H1 (cell line): Measurements from ENCODE around the gene TTC3. TPM values are rescaled to one million over a fixed set of nuclear protein-coding genes. Genes with fewer than 3 reads are reported as not detected.

Source experiments
- CTCF ChIA-PET: fragments of 300-600 bp; sonication (Branson Sonifier 250); formaldehyde crosslinking; loops from one replicate; lab custom pipeline; 2021; ENCODE audit not compliant: partially characterized antibody; lab: Charles Lee
- POLR2A ChIA-PET: fragments of 300-600 bp; sonication (Branson Sonifier 250); formaldehyde crosslinking; loops from one replicate; lab custom pipeline; 2021; ENCODE audit warnings: inconsistent platforms; ENCODE audit not compliant: partially characterized antibody; lab: Charles Lee
- DNase-seq, 2 experiments: peaks; one replicate each; pipeline versions ENCODE4 v3.0.0 to v3.0.0-alpha.2; 2010 to 2022; ENCODE audit warnings: low spot score in 2 of 2, low read depth in 1 of 2, mixed read lengths in 1 of 2
- FAIRE-seq: peaks from 2 replicates; lab custom pipeline; 2011; peaks lifted over from hg19 to GRCh38; lab: Jason Lieb, UNC
- H2AFZ ChIP-seq: 2 replicates; pipeline ENCODE4 v1.8.1; 2012; ENCODE audit warnings: low read length, inconsistent platforms
- H2AK5ac ChIP-seq: 2 replicates; pipeline ENCODE4 v1.6.1; 2013; ENCODE audit warnings: low read depth, low read length
- H2BK120ac ChIP-seq: replicated peaks from 2 replicates; pipeline ENCODE3; 2013; ENCODE audit warnings: low read depth, low read length, inconsistent platforms
- H2BK12ac ChIP-seq: 2 replicates; pipeline ENCODE4 v1.6.1; 2013; ENCODE audit warnings: low read depth, low read length
- H2BK15ac ChIP-seq: 2 replicates; pipeline ENCODE4 v1.6.1; 2013; ENCODE audit warnings: low read length
- H2BK20ac ChIP-seq: 2 replicates; pipeline ENCODE4 v1.6.1; 2013; ENCODE audit warnings: low read length
- H2BK5ac ChIP-seq: 2 replicates; pipeline ENCODE4 v1.6.1; 2013; ENCODE audit warnings: low read depth, low read length
- H3K14ac ChIP-seq: 2 replicates; pipeline ENCODE4 v1.6.1; 2013; ENCODE audit warnings: inconsistent platforms; ENCODE audit not compliant: insufficient read length
- H3K18ac ChIP-seq: 2 replicates; pipeline ENCODE4 v1.6.1; 2013; ENCODE audit warnings: low read length; ENCODE audit errors: extremely low read depth
- H3K23ac ChIP-seq: 2 replicates; pipeline ENCODE4 v1.6.1; 2013; ENCODE audit warnings: inconsistent platforms; ENCODE audit not compliant: insufficient read length
- H3K23me2 ChIP-seq: 2 replicates; pipeline ENCODE4 v1.6.1; 2013; ENCODE audit warnings: low read depth, low read length
- H3K27ac ChIP-seq: 2 replicates; pipeline ENCODE4 v1.6.1; 2011; ENCODE audit warnings: low read depth, low read length, inconsistent platforms
- H3K27me3 ChIP-seq, 4 experiments: replicated peaks in 1 of 4; 1 replicate in 1 of 4; 2 replicates in 3 of 4; pipeline versions ENCODE4 v1.6.1 to v1.8.1; 2011 to 2013; ENCODE audit warnings: low read length in 3 of 4, mild to moderate bottlenecking in 3 of 4, inconsistent platforms in 2 of 4, mixed read lengths in 2 of 4, moderate library complexity in 1 of 4; ENCODE audit not compliant: control insufficient read depth in 3 of 4, insufficient read depth in 3 of 4; ENCODE audit errors: extremely low read depth in 1 of 4
- H3K36me3 ChIP-seq, 4 experiments: 2 replicates each; pipeline versions ENCODE4 v1.6.1 to v1.8.1; 2011 to 2013; ENCODE audit warnings: mild to moderate bottlenecking in 4 of 4, low read length in 3 of 4, moderate library complexity in 2 of 4, control low read depth in 1 of 4, inconsistent platforms in 1 of 4; ENCODE audit not compliant: insufficient read depth in 4 of 4, control insufficient read depth in 2 of 4
- H3K4ac ChIP-seq: replicated peaks from 2 replicates; pipeline ENCODE3; 2013; ENCODE audit warnings: low read length, low read depth, mixed read lengths, inconsistent platforms; ENCODE audit not compliant: insufficient read length
- H3K4me1 ChIP-seq, 4 experiments: replicated peaks in 1 of 4; 1 replicate in 1 of 4; 2 replicates in 3 of 4; pipeline versions ENCODE4 v1.6.1 to v1.8.1; 2011 to 2013; ENCODE audit warnings: low read length in 3 of 4, inconsistent platforms in 2 of 4, mixed read lengths in 1 of 4; ENCODE audit not compliant: insufficient read depth in 4 of 4, control insufficient read depth in 3 of 4
- H3K4me2 ChIP-seq, 2 experiments: 2 replicates each; pipeline versions ENCODE4 v1.6.1 to v1.8.1; 2011 to 2013; ENCODE audit warnings: low read depth in 2 of 2, low read length in 2 of 2, control low read depth in 1 of 2, inconsistent platforms in 1 of 2, mild to moderate bottlenecking in 1 of 2; ENCODE audit not compliant: insufficient read depth in 1 of 2
- H3K4me3 ChIP-seq, 4 experiments: fragments of 200-600, 300-600 bp in 1 of 4; sonication (generic), shearing (Covaris generic), sonication (Bioruptor Twin) in 1 of 4; 2 replicates each; pipeline versions ENCODE4 v1.5.1 to v1.8.1; 2011 to 2016; ENCODE audit warnings: low read length in 4 of 4, low read depth in 3 of 4, control low read depth in 2 of 4, inconsistent platforms in 2 of 4, mild to moderate bottlenecking in 2 of 4, mixed read lengths in 1 of 4, moderate library complexity in 1 of 4; ENCODE audit not compliant: insufficient read depth in 2 of 4; ENCODE audit errors: extremely low read depth in 1 of 4
- H3K56ac ChIP-seq: replicated peaks from 2 replicates; pipeline ENCODE3; 2013; ENCODE audit warnings: low read depth, mild to moderate bottlenecking, mixed read lengths, low read length, inconsistent platforms; ENCODE audit not compliant: insufficient read length
- H3K79me1 ChIP-seq: 2 replicates; pipeline ENCODE4 v1.6.1; 2013; ENCODE audit warnings: low read depth, low read length, control low read depth
- H3K79me2 ChIP-seq, 2 experiments: 2 replicates each; pipeline versions ENCODE4 v1.6.1 to v1.8.1; 2012 to 2013; ENCODE audit warnings: low read length in 2 of 2, mild to moderate bottlenecking in 2 of 2, inconsistent platforms in 1 of 2; ENCODE audit not compliant: insufficient read depth in 2 of 2, control insufficient read depth in 1 of 2
- H3K9ac ChIP-seq, 4 experiments: replicated peaks in 1 of 4; 1 replicate in 1 of 4; 2 replicates in 3 of 4; pipeline versions ENCODE4 v1.6.1 to v1.8.1; 2011 to 2013; ENCODE audit warnings: low read depth in 3 of 4, low read length in 3 of 4, control low read depth in 2 of 4, mild to moderate bottlenecking in 2 of 4, moderate library complexity in 2 of 4, inconsistent platforms in 1 of 4; ENCODE audit errors: extremely low read depth in 1 of 4
- H3K9me3 ChIP-seq, 2 experiments: 2 replicates each; pipeline versions ENCODE4 v1.6.1 to v1.8.1; 2012 to 2013; ENCODE audit warnings: mild to moderate bottlenecking in 2 of 2, moderate library complexity in 2 of 2, control low read depth in 1 of 2, inconsistent platforms in 1 of 2, low read depth in 1 of 2, low read length in 1 of 2, mixed read lengths in 1 of 2; ENCODE audit not compliant: insufficient read depth in 2 of 2
- H4K20me1 ChIP-seq, 2 experiments: replicated peaks in 1 of 2; 2 replicates each; pipeline versions ENCODE3 to v1.8.1; 2011 to 2013; ENCODE audit warnings: inconsistent platforms in 2 of 2, low read length in 2 of 2, mild to moderate bottlenecking in 1 of 2; ENCODE audit not compliant: insufficient read depth in 2 of 2, control insufficient read depth in 1 of 2
- H4K5ac ChIP-seq: 2 replicates; pipeline ENCODE4 v1.6.1; 2013; ENCODE audit warnings: low read length, low read depth, mixed read lengths, inconsistent platforms; ENCODE audit not compliant: insufficient read length
- H4K8ac ChIP-seq: 2 replicates; pipeline ENCODE4 v1.8.0; 2013; ENCODE audit warnings: mild to moderate bottlenecking, moderate library complexity, low read length, inconsistent platforms; ENCODE audit not compliant: insufficient read depth; ENCODE audit errors: extremely low read depth
- H4K91ac ChIP-seq: replicated peaks from 2 replicates; pipeline ENCODE3; 2013; ENCODE audit warnings: low read length, mixed read lengths, inconsistent platforms; ENCODE audit not compliant: insufficient read length
- BCL11A ChIP-seq, 2 experiments: IDR thresholded peaks; one replicate each; pipeline ENCODE4 v1.6.1; 2011; ENCODE audit warnings: low read depth in 2 of 2, low read length in 2 of 2, mild to moderate bottlenecking in 2 of 2
- CBX8 ChIP-seq: fragments of 300-800, 300-1000 bp; sonication (generic); IDR thresholded peaks from 2 replicates; pipeline ENCODE4 v1.7.1; 2016; ENCODE audit warnings: low read depth, low read length, borderline replicate concordance
- CEBPB ChIP-seq: IDR thresholded peaks from 2 replicates; pipeline ENCODE4 v1.6.1; 2012; ENCODE audit warnings: low read depth, low read length
- CTBP2 ChIP-seq: IDR thresholded peaks from 2 replicates; pipeline ENCODE4 v1.7.0; 2011; ENCODE audit warnings: borderline replicate concordance, mild to moderate bottlenecking, moderate library complexity, mixed read lengths, low read length; ENCODE audit not compliant: insufficient read depth, insufficient read length
- EGR1 ChIP-seq: IDR thresholded peaks from 2 replicates; pipeline ENCODE4 v1.6.1; 2011; ENCODE audit warnings: low read depth, low read length, borderline replicate concordance
- JUN ChIP-seq: IDR thresholded peaks from 2 replicates; pipeline ENCODE4 v1.6.1; 2011; ENCODE audit warnings: low read depth, mild to moderate bottlenecking, improper control_type of control experiment, low read length
- NRF1 ChIP-seq: IDR thresholded peaks from 2 replicates; pipeline ENCODE4 v1.6.1; 2011; ENCODE audit warnings: mild to moderate bottlenecking, low read depth, low read length, improper control_type of control experiment
- RFX5 ChIP-seq: IDR thresholded peaks from 2 replicates; pipeline ENCODE4 v1.6.1; 2011; ENCODE audit warnings: low read depth, low read length, improper control_type of control experiment, borderline replicate concordance
- RNF2 ChIP-seq: fragments of 200-900, 300-1000 bp; sonication (generic); IDR thresholded peaks from 2 replicates; pipeline ENCODE4 v1.7.1; 2016; ENCODE audit warnings: borderline replicate concordance, low read depth, mild to moderate bottlenecking, antibody characterized with exemption, low read length; ENCODE audit not compliant: poor library complexity, severe bottlenecking; ENCODE audit errors: missing control alignments
- SIN3A ChIP-seq, 2 experiments: IDR thresholded peaks in 1 of 2; conservative IDR thresholded peaks in 1 of 2; 2 replicates each; pipeline ENCODE4 v1.6.1; 2011 to 2012; ENCODE audit warnings: low read length in 2 of 2, improper control_type of control experiment in 1 of 2, low read depth in 1 of 2, mild to moderate bottlenecking in 1 of 2
- SIRT6 ChIP-seq: IDR thresholded peaks from one replicate; pipeline ENCODE4 v1.7.1; 2012; ENCODE audit warnings: low read length, inconsistent platforms
- SIX5 ChIP-seq: IDR thresholded peaks from 2 replicates; pipeline ENCODE4 v1.6.1; 2011; ENCODE audit warnings: mild to moderate bottlenecking, low read depth, low read length
- SP2 ChIP-seq: IDR thresholded peaks from 2 replicates; pipeline ENCODE4 v1.6.1; 2012; ENCODE audit warnings: mild to moderate bottlenecking, low read length, inconsistent platforms
- SP4 ChIP-seq: IDR thresholded peaks from 2 replicates; pipeline ENCODE4 v1.6.1; 2012; ENCODE audit warnings: low read length, inconsistent platforms
- WGBS, 2 experiments: shearing (Covaris generic) in 1 of 2; methylation state at CpG; one replicate each; pipeline versions ENCODE4 v1.1.6 to v1.1.7; 2013 to 2015; ENCODE audit warnings: low lambda C conversion rate in 2 of 2, mixed read lengths in 2 of 2, inconsistent platforms in 1 of 2, low coverage in 1 of 2, missing lambda C conversion rate in 1 of 2; ENCODE audit not compliant: insufficient replicate concordance in 2 of 2, insufficient coverage in 1 of 2, insufficient read length in 1 of 2; ENCODE audit errors: extremely low coverage in 1 of 2, missing lambda C conversion rate in 1 of 2; 5-methylcytosine and 5-hydroxymethylcytosine counted together
- polyA plus RNA-seq, 7 experiments: library from polyadenylated mRNA; depleted of rRNA in 3 of 7; stranded (reverse) in 5 of 7; unstranded in 2 of 7; fragments of >200 nt in 5 of 7; fragments of 200-250 nt in 2 of 7; gene quantifications; 1 replicate in 5 of 7; 2 replicates in 1 of 7; 4 replicates in 1 of 7; pipeline versions ENCODE4 v1.2.1 to v1.2.3, GENCODE V29; 2011 to 2013; ENCODE audit warnings: missing spikeins in 2 of 7, mixed read lengths in 2 of 7
- total RNA-seq: library from RNA; stranded (reverse); fragmentation: NEBNext Ultra II Directional; extraction: Animal tissue kit (Norgen Biotek cat#: 25700); gene quantifications from 2 replicates; pipeline ENCODE4 v1.2.1, GENCODE V29; 2021

The TTC3 gene
- total and polyA plus RNA-seq, 2 of the 8 experiments (the other 6 are each of a cell fraction or from before 2014, with no cell fraction given): 11.0 to 36.2 TPM

DNA sequence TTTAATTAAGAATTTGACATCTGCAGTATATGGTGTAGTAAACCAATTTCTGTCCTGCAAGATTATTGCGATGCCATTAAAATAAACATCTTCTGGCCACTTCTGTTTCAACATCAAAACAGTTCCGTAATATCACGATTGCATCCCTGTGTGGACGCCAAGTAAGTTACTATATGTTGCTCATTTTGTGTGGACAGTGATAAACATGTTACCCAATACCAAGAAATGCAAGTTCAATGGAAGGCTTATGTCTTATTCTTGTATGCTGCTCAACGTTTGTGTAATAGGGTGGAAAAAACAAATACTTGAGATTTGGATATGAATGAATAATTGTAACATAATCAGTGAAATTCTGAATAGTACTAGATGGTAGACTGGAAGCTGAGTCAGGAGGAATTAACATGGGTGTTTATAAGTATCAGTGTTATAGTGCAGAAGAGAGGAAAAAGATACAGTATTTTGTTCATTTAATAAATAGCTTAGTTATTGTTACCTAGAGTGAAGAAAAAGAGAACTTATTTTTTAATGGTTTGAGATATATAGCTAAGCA, 15.2 kb downstream of the TTC3 start:
- Histone ChIP-seq H2BK15ac (no peak overlapping the region), H3K4me1 (no peaks in the 10 kb centered on the region), H3K18ac (no peak overlapping the region), H3K79me1 (no peaks in the 10 kb centered on the region; the same call in 1 of the 2 replicates), H3K4ac (no peak overlapping the region), H3K27ac (no peak overlapping the region), H4K91ac (no peak overlapping the region), H2AK5ac (no peak overlapping the region), H2BK120ac (no peak overlapping the region), H3K79me2 (peaks cover 0 to 1% of the 10 kb centered on the region in 2 experiments; a peak in 1 of 4 replicates), H3K56ac (no peak overlapping the region), H4K20me1 (no peaks in the 10 kb centered on the region), H3K9me3 (no peaks in the 10 kb centered on the region), H3K27me3 (no peaks in the 10 kb centered on the region), H3K9ac (no peak overlapping the region), H2BK20ac (no peak overlapping the region), H2AFZ (no peak overlapping the region), H3K23me2 (no peaks in the 10 kb centered on the region), H3K4me2 (no peak overlapping the region), H3K23ac (no peak overlapping the region), H3K14ac (no peak overlapping the region), H2BK5ac (no peak overlapping the region), H3K4me3 (no peak overlapping the region), H4K8ac (no peak overlapping the region), H4K5ac (no peak overlapping the region), H3K36me3 (no peaks in the 10 kb centered on the region), H2BK12ac (no peak overlapping the region)
- ChIA-PET POLR2A (no interaction called here), CTCF (interaction anchor here (0.6 kb wide), 1 partner anchor 111 kb away, joined by 3 read pairs; no protein-coding TSS in a partner anchor)
- 89% methylated on average over 5 of the region's 5 CpGs; no CpG with 5 or more reads in 1 of the 2 experiments for WGBS, 2 experiments
- TF ChIP-seq JUN (no peak), BCL11A (IDR thresholded peaks at IDR 0.05; ENCODE audit: low read depth in 2 of 2, low read length in 2 of 2) (no peak), SP2 (no peak), SIRT6 (no peak), NRF1 (no peak), SIN3A (conservative IDR thresholded peaks at IDR 0.05 in 1 of 2, IDR thresholded peaks at IDR 0.05 in 1 of 2; ENCODE audit: low read depth in 1 of 2, low read length in 2 of 2) (no peak), CTBP2 (no peak), EGR1 (no peak), CEBPB (no peak), CBX8 (no peak), RNF2 (no peak), RFX5 (no peak), SIX5 (no peak), SP4 (no peak)
- FAIRE-seq (no peak), DNase-seq (no peak)
